Vagina (tissue), 2 donors: ENCODE results near the gene CALD1. TPM values are rescaled to one million over a fixed set of nuclear protein-coding genes. Genes with fewer than 3 reads are reported as not detected.

Experiments
- DNase-seq, 2 donors: peaks; one replicate each; pipeline ENCODE4 v3.0.0-alpha.2; 2017; ENCODE audit errors: extremely low spot score in 2 of 2
- H3K27ac ChIP-seq: fragments of 200-600 bp; sonication (generic); one replicate; pipeline ENCODE4 v1.5.1; 2019
- H3K27me3 ChIP-seq: fragments of 200-600 bp; sonication (generic); one replicate; pipeline ENCODE4 v1.5.1; 2019
- H3K36me3 ChIP-seq, 2 donors: fragments of 200-600 bp; sonication (generic); one replicate each; pipeline ENCODE4 v1.5.1; 2017 to 2019
- H3K4me1 ChIP-seq: fragments of 200-600 bp; sonication (generic); one replicate; pipeline ENCODE4 v1.5.1; 2019
- H3K4me3 ChIP-seq, 2 donors: fragments of 200-600 bp; sonication (generic); 1 replicate in 1 of 2; 2 replicates in 1 of 2; pipeline ENCODE4 v1.5.1; 2016 to 2019
- H3K9me3 ChIP-seq: fragments of 200-600 bp; sonication (generic); one replicate; pipeline ENCODE4 v1.5.1; 2019
- CTCF ChIP-seq, 3 experiments: fragments of 450-650 bp in 2 of 3; fragments of 200-600 bp in 1 of 3; sonication (generic) in 1 of 3; IDR thresholded peaks; one replicate each; pipeline ENCODE4 v1.5.1; 2017 to 2019; ENCODE audit warnings: antibody characterized with exemption in 3 of 3, mild to moderate bottlenecking in 2 of 3, moderate library complexity in 2 of 3
- POLR2A ChIP-seq, 2 donors: fragments of 450-650 bp; IDR thresholded peaks; one replicate each; pipeline ENCODE4 v1.6.1; 2017; ENCODE audit warnings: antibody characterized with exemption in 2 of 2, mild to moderate bottlenecking in 2 of 2, moderate library complexity in 2 of 2
- POLR2AphosphoS5 ChIP-seq, 2 donors: sonication (generic); formaldehyde crosslinking; IDR thresholded peaks; one replicate each; pipeline ENCODE4 v1.9.0; 2017; ENCODE audit warnings: antibody characterized with exemption in 2 of 2, mild to moderate bottlenecking in 2 of 2, low read depth in 1 of 2; ENCODE audit not compliant: insufficient read depth in 1 of 2
- intact Hi-C: fragments of 100-400 bp; cut with DNase I; formaldehyde crosslinking; loops from one replicate; pipeline ENCODE4 v1.15.1; 2023
- total RNA-seq: library from RNA; depleted of rRNA; stranded (reverse); fragments of >200 nt; gene quantifications from one replicate; pipeline ENCODE4 v1.2.3, GENCODE V29; 2016

The CALD1 gene
- total RNA-seq, 1 donor from 2014 or later: 343 TPM

DNA sequence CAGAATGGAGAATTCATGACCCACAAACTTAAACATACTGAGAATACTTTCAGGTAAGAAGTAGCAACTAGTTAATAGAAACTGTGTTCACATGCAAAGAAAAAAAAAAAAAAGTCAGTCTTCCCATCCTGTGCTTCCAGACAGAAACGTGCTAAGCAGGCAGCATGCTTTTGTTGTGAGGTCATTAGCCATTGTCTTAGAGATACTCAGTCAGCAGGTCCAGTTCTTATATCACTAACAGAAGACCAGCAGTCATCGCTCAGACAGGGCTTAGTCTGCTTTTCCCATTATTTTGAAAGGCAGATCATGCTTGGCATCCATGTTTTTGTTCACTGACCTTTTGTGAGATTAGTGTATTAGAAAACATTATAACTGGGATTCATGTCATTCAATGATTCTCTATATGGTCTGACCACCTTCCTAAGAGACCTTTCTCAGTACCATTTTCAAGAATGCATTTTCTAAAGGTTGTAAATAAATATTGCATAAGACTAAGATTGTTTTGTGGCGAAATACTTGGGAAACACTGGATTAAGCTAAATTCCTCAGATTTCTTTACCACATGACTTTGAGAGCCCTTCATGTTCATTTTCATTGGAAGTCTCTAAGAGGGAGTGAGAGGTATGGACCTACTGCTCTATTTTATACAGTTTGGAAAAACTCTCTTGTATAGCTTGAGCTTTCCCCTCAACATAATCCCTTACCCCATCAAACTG, 161.9 kb downstream of the CALD1 start:
- no peak overlapping the region for H3K27ac ChIP-seq

GRCh38 chr7:134941952-134942351, 162.5 kb downstream of the CALD1 start:
- H3K4me3 ChIP-seq: no peak overlapping the region
- peaks cover 0 to 10% of the 10 kb centered on the region in 2 donors for H3K36me3 ChIP-seq
- intact Hi-C loops: loop anchor here (10.0 kb wide), 1 partner anchor 57 kb away; no protein-coding TSS in a partner anchor
- no peak overlapping the region for H3K27ac ChIP-seq
- DNase-seq: no peak
- no peaks in the 10 kb centered on the region for H3K27me3 ChIP-seq
- no peak for TF ChIP-seq CTCF (IDR thresholded peaks at IDR 0.05)
- no peak for TF ChIP-seq POLR2AphosphoS5 (IDR thresholded peaks at IDR 0.05; ENCODE audit: insufficient read depth in 1 of 2, low read depth in 1 of 2)
- TF ChIP-seq POLR2A (IDR thresholded peaks at IDR 0.05): no peak
- H3K4me1 ChIP-seq: peaks cover 8% of the 10 kb centered on the region
- no peaks in the 10 kb centered on the region for H3K9me3 ChIP-seq

More for the DNA sequence above, 161.9 kb downstream of the CALD1 start:
- H3K27me3 ChIP-seq: no peaks in the 10 kb centered on the region
- H3K4me3 ChIP-seq: no peak overlapping the region
- H3K9me3 ChIP-seq: no peaks in the 10 kb centered on the region
- peaks cover 0 to 4% of the 10 kb centered on the region in 2 donors for H3K36me3 ChIP-seq
- H3K4me1 ChIP-seq: peaks cover 8% of the 10 kb centered on the region
- TF ChIP-seq POLR2AphosphoS5 (IDR thresholded peaks at IDR 0.05; ENCODE audit: insufficient read depth in 1 of 2, low read depth in 1 of 2) (no peak), CTCF (IDR thresholded peaks at IDR 0.05) (no peak), POLR2A (IDR thresholded peaks at IDR 0.05) (no peak)
- intact Hi-C loops: loop anchor here (10.0 kb wide), 1 partner anchor 57 kb away; no protein-coding TSS in a partner anchor
- no peak for DNase-seq

DNA sequence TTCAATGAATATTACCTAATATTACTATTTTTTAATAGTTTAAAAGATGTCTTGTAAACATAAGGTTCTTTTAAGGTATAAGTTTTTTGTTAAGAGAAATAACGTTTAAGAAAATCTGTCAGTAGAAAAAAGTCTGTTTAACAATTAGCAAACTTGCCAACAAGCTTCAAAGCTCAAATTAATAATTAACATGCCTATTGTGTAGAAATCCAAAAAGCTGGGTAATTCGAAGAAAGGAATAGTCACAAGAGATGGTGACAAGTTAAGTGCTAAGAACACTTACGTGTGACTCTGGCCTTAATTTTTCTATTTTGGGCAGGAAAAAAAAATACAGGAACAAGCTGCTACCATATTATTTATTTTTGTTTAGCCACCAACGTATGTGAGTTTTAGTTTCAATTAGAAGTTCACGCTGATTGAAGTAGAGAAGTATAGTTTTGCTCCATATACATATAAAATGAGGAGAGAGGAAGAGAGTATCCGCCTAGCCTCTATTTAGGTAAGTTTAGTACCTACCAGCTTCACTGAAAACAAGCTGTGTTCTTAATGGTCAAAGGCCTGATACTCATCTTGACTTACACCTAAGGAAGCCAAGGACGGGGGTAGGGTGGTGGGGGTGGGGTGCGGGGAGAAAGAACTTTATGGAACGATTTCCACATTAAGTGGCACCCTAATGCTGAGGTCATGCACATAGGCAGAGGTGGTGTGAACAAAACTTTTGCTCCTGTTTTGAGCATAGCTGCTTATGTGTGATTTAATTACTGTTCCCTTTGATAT, 163.4 kb downstream of the CALD1 start:
- no peak overlapping the region for H3K4me3 ChIP-seq
- H3K9me3 ChIP-seq: no peaks in the 10 kb centered on the region
- no peak for DNase-seq
- peaks cover 0 to 15% of the 10 kb centered on the region in 2 donors for H3K36me3 ChIP-seq
- no peak overlapping the region for H3K27ac ChIP-seq
- intact Hi-C loops: loop anchor here (10.0 kb wide), 1 partner anchor 58 kb away; no protein-coding TSS in a partner anchor
- H3K27me3 ChIP-seq: no peaks in the 10 kb centered on the region
- H3K4me1 ChIP-seq: peaks cover 8% of the 10 kb centered on the region
- no peak for TF ChIP-seq POLR2A (IDR thresholded peaks at IDR 0.05)
- TF ChIP-seq POLR2AphosphoS5 (IDR thresholded peaks at IDR 0.05; ENCODE audit: insufficient read depth in 1 of 2, low read depth in 1 of 2): no peak

DNA sequence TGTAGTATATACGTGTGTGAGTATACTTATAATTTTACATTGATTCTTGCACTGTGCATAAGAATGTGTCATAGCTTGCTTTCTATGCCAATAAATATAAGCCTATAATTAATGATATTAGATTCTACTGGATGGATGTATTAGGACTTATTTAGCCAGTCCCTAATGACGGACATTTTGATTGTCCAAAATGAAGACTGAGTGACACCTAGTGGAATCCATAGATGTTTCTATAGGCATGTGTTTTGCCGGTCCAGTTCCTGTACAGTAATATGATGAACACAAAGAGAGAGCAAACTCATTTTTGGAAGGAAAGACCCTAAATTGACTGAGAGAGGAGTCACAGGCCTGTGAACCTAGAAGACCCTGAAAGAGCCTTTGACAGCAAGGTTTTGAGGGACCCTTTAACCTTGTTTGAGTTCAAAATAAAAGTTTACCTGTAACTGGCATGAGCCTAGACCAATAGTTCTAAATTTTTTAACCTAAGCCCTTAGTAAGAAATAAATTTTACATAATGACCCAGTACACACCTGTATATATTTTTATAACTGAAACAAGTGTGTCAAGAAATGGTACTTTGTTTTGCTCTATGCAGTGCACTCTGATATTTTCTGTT, 164.5 kb downstream of the CALD1 start:
- TF ChIP-seq POLR2AphosphoS5 (IDR thresholded peaks at IDR 0.05; ENCODE audit: insufficient read depth in 1 of 2, low read depth in 1 of 2): no peak
- no peak for TF ChIP-seq POLR2A (IDR thresholded peaks at IDR 0.05)
- TF ChIP-seq CTCF (IDR thresholded peaks at IDR 0.05): no peak
- H3K27me3 ChIP-seq: no peaks in the 10 kb centered on the region
- no peak for DNase-seq
- H3K4me1 ChIP-seq: peaks cover 16% of the 10 kb centered on the region
- H3K27ac ChIP-seq: no peak overlapping the region
- H3K9me3 ChIP-seq: no peaks in the 10 kb centered on the region
- intact Hi-C loops: loop anchor here (10.0 kb wide), 1 partner anchor 59 kb away; no protein-coding TSS in a partner anchor
- peaks cover 0 to 22% of the 10 kb centered on the region in 2 donors for H3K36me3 ChIP-seq
- no peak overlapping the region for H3K4me3 ChIP-seq

GRCh38 chr7:134945691-134946090, 166.3 kb downstream of the CALD1 start:
- H3K27me3 ChIP-seq: no peaks in the 10 kb centered on the region
- intact Hi-C loops: loop anchor here (10.0 kb wide), 1 partner anchor 61 kb away; no protein-coding TSS in a partner anchor
- H3K4me1 ChIP-seq: peaks cover 20% of the 10 kb centered on the region
- H3K27ac ChIP-seq: no peak overlapping the region
- TF ChIP-seq POLR2AphosphoS5 (IDR thresholded peaks at IDR 0.05; ENCODE audit: insufficient read depth in 1 of 2, low read depth in 1 of 2) (no peak), CTCF (IDR thresholded peaks at IDR 0.05) (no peak), POLR2A (IDR thresholded peaks at IDR 0.05) (no peak)
- H3K4me3 ChIP-seq: no peak overlapping the region
- no peak for DNase-seq
- H3K36me3 ChIP-seq: peaks cover 0 to 35% of the 10 kb centered on the region in 2 donors
- no peaks in the 10 kb centered on the region for H3K9me3 ChIP-seq
